GM19397 (cell line): ENCODE measurements around the gene PLA2G6.

Experiments used
- ATAC-seq: cut with Tn5 transposase; IDR thresholded peaks from one replicate; pipeline ENCODE4 v1.9.1; 2021; ENCODE audit warnings: mild to moderate bottlenecking, moderate library complexity; ENCODE audit not compliant: unreplicated experiment

Gene PLA2G6

DNA sequence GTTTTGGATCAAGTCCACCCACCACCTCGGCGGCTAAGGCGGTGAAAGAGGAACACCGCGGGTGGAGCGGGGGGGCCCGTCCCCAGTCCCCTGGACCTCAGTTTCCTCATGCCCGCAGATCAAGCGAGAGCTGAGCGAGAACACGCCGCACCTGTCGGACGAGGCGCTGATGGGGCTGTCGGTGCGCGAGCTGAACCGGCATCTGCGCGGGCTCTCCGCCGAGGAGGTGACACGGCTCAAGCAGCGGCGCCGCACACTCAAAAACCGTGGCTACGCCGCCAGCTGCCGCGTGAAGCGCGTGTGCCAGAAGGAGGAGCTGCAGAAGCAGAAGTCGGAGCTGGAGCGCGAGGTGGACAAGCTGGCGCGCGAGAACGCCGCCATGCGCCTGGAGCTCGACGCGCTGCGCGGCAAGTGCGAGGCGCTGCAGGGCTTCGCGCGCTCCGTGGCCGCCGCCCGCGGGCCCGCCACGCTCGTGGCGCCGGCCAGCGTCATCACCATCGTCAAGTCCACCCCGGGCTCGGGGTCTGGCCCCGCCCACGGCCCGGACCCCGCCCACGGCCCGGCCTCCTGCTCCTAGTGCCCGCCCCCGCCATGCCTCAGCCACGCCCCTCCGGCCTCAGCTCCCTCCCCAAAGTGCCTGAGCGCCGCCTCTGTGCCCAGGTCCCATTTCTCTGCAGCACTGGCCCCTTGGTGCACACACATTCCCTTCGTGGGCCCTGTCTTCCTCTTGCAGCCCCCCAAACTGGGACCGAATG, 32.8 kb upstream of the PLA2G6 start:
- ATAC-seq = peak; percentile 53

DNA sequence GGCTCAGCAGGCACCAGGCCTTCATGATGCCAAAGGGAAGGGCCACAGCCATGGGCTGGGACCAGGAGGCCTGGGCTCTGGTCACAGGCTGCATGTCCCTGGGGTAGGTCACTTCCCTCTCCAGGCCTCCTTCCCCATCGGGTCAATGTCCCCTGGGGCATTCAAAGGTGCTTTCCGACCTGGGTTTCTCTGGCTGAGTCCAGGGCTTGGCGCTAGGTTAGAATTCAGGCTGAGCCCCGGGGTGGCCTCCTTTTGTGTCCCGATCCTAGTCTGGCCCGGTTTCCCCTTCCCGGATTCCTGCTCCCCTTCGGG, 32.3 kb upstream of the PLA2G6 start:
- ATAC-seq = peak; percentile 5

- no peak for ATAC-seq
Observed at GRCh38 chr22:38213319-38213989, 31.8 kb upstream of the PLA2G6 start.

- no peak for ATAC-seq
Observed at GRCh38 chr22:38212442-38212841, 30.8 kb upstream of the PLA2G6 start.

DNA sequence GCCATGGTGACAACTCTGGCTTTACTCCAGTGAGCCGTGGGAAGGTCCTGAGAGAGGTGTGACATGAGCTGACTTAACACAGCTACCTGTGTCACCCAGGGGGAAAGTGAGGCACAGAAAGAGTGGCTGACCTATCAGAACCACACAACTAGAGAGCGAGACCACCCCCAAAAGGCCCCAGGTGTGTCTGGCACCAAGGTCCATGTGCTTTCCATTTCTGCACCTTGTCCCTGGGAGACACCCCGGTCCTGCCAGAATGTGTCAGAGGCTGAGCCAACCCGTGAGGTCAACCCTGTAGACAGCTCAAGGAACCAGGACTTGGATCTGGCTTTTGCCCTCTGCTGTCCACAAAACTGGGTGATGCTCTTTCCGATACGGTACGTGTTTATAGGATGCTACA, 29.9 kb upstream of the PLA2G6 start:
- no peak for ATAC-seq

DNA sequence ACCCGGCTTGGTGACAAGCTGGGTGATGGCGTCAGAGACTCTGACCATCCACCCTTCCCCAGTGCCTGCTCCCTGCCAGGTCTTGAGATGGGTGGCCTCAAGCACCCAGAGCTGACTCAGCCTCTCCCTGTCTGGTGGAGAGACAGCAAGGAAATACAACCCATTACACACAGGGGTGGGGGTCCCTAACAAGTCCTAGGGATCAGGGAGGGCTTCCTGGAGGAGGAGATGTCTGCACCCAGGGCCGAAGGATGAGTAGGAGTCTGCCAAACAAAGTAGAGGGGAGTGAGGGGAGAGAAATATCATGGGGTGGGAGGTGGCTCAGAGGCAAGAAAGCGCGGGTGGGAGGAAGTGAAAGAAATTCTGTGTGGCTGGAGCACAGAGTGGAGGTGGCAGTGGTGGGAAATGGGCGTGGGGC, 26.9 kb upstream of the PLA2G6 start:
- ATAC-seq = no peak

- no peak for ATAC-seq
Observed at GRCh38 chr22:38207898-38208432, 26.3 kb upstream of the PLA2G6 start.

DNA sequence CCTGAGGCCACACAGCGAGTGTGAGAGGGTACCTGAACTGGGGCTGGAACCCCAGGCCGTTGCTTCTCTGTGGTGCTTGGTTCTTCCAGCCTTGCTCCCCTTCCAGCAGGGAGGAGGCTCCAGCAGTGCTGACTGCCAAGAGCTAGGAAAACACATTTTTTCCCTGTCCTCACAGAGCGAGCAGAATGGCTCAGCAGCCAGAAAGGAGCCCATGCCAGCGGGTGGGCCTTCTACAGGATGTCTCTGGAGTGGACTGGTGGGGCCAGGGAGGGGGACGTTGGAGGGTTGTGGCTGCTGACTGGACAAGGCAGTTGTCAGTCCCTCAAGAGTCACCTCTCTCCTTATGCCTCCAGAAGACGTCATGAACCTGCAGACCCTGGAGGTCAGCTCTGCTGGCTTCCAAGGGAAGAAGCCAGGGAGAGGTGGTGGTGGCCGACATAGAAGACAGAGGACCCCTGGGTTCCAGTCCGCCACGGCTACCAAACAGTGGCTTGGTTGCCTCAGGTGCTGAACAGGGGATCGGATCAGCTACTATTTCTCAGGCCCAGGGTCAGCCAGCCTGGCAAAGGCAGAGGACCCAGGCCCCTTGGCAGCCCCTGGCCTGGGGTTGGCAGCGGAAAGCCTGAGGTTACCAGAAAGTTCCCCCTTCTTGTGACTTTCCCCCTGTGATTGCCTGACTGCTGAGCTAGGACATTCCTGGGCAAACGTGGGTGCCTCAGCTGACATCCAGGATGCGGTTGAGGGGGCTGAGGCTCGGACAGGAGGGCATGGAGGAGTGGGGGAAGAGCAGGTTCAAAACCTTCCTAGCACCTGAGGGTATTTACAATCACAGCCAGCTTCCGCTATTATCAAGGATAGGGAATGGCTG, 23.9 kb upstream of the PLA2G6 start:
- ATAC-seq = no peak

GRCh38 chr22:38204784-38205183, 23.2 kb upstream of the PLA2G6 start:
- ATAC-seq = no peak

- no peak for ATAC-seq
Observed at GRCh38 chr22:38203855-38204514, 22.4 kb upstream of the PLA2G6 start.

- ATAC-seq = no peak
Observed at GRCh38 chr22:38203090-38203810, 21.6 kb upstream of the PLA2G6 start.

GRCh38 chr22:38202437-38203089, 20.9 kb upstream of the PLA2G6 start:
- ATAC-seq = peak; percentile 26

GRCh38 chr22:38201711-38202436, 20.2 kb upstream of the PLA2G6 start, which contains the start of gene MAFF:
TSS of gene MAFF (plus strand) at chr22:38201994. CDS start at chr22:38213854, 11,860 bp downstream.
- peak; percentile 47 for ATAC-seq

GRCh38 chr22:38201371-38201710, 19.7 kb upstream of the PLA2G6 start:
- ATAC-seq = no peak

DNA sequence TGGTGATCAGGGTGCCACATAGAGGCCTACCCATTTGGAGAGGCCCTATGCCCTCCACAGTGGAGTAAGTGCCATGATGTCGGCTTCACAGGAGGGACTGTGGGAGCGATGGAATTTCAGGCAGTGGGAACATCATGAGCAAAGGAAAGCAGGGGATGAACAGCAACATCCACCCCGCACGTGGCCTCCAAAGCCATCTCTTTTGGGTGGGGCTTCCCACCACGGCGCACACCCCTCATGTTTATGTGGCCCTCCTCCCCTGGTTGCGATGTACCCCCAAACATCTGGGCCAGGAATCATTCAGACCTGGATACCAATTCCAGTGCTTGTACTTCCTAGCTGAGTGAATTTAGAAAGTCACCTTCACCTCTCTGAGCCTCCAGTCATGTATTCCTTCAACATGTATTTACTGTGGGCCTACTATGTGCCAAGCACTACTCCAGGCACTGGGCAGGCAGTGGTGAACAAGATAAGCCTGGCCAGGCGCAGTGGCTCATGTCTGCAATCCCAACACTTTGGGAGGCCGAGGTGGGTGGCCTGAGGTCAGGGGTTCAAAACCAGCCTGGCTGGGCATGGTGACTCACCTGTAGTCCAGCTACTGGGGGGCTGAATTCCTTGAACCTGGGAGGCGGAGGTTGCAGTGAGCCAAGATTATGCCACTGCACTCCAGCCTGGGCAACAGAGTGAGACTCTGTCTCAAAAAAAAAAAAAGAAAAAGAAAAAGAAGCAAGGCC, 18.4 kb upstream of the PLA2G6 start:
- ATAC-seq = no peak

DNA sequence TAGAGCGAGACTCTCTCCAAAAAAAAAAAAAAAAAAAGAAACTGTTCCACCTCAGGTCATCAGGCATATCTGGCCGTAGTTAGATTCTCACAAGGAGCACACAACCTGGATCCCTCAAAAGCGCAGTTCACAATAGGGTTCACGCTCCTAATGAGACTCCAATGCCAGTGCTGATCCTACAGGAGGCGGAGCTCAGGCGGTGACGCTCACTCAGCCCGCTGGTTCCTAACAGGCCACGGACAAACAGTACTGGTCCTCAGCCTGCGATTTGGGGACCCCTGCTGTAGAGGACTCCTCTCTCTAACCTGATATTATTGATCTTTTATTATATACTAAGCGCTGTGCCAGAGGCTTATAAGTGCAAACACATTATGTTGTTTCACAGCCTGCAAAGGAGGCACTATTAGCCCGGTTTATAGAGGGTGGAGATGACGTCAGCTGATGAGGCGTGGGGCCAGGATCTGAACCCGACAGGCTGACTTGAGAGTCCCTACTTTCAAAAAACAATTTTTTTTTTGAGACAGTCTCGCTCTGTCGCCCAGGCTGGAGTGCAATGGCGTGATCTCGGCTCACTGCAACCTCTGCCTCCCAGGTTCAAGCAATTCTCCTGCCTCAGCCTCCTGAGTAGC, 15.3 kb upstream of the PLA2G6 start:
- ATAC-seq = no peak

DNA sequence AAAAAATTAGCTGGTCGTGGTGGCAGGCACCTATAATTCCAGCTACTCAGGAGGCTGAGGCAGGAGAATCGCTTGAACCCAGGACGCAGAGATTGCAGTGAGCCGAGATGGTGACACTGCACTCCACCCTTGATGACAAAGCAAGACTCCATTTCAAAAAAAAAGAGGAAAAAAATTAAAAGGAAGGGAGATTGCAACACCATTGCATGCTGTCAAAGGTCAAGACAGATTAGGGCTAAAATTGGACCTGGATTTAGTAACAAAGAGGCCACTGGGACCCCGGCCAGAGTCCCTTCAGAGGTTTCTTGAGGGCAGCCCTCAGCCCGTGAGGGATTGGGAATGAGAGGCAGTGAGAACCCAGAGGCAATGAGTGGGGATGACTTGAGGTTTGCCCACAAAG, 11.9 kb upstream of the PLA2G6 start:
- no peak for ATAC-seq

DNA sequence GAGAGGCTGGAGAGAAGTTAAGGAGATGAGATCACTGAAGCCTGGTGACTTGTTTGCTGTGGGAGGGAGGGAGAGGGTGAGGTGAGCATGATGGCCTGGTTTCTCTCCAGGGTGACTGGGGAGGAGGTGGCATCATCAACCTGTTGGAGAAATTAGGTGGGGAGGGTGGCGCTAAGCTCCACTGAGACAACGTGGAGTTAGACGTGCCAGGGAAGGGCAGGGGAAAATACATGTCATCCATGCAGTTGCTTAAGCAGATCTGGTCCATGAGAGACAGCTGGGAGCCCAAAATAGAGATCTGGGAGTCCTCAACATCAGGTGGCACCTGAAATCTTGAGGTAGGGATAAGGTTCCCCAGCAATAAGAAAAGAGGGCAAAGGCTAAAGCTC, 10.8 kb upstream of the PLA2G6 start:
- ATAC-seq = no peak
